DND-41 (cell line): ENCODE measurements around the gene SLC51A.

Source experiments
- EZH2 ChIP-seq: IDR thresholded peaks from 3 replicates; pipeline ENCODE4 v1.6.1; 2012; ENCODE audit warnings: borderline replicate concordance, low read depth, mild to moderate bottlenecking, moderate library complexity, low read length, inconsistent platforms; ENCODE audit not compliant: severe bottlenecking
- TF ChIP-seq, protein P1 (sequence below): IDR thresholded peaks from 2 replicates; pipeline ENCODE4 v1.5.1; 2012; ENCODE audit warnings: borderline replicate concordance, low read length, moderate library complexity, mild to moderate bottlenecking; ENCODE audit not compliant: poor library complexity, severe bottlenecking; ENCODE audit errors: extremely low read depth

DNA sequence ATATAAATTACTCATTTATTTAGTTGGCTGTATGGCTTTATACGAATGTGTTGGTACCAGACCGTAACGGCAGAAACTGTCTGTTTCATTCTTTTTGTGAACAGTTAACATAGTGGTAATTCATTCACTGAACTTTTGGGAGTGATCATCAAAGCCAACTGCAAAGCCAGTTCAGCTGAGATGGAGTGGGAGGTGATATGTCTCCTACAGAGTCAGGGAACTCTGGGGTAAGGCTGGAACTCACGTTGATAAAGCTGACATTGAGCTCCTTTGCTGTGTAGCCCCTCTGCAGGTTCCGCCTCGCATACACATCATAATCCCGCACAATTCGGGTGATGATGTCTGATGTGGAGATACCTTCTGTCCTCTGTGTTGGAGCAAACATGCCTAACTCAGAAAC lies 25.4 kb downstream of the SLC51A start:
- TF ChIP-seq, protein P1, sequence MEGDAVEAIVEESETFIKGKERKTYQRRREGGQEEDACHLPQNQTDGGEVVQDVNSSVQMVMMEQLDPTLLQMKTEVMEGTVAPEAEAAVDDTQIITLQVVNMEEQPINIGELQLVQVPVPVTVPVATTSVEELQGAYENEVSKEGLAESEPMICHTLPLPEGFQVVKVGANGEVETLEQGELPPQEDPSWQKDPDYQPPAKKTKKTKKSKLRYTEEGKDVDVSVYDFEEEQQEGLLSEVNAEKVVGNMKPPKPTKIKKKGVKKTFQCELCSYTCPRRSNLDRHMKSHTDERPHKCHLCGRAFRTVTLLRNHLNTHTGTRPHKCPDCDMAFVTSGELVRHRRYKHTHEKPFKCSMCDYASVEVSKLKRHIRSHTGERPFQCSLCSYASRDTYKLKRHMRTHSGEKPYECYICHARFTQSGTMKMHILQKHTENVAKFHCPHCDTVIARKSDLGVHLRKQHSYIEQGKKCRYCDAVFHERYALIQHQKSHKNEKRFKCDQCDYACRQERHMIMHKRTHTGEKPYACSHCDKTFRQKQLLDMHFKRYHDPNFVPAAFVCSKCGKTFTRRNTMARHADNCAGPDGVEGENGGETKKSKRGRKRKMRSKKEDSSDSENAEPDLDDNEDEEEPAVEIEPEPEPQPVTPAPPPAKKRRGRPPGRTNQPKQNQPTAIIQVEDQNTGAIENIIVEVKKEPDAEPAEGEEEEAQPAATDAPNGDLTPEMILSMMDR = no peak
- no peak for TF ChIP-seq EZH2
